Endothelial cell of umbilical vein (primary cell): ENCODE measurements around the gene FAM98A. TPM values are rescaled to one million over a fixed set of nuclear protein-coding genes. Genes with fewer than 3 reads are reported as not detected.

ENCODE experiments used
- Bru-seq: library from RNA; stranded (reverse); fragments of 400-500 nt; gene quantifications from one replicate; lab custom pipeline; 2021; lab: Mats Ljungman, UMichigan
- BruChase-seq, 2 experiments: library from RNA; stranded (reverse); fragments of 400-500 nt; gene quantifications; one replicate each; lab custom pipeline; 2021; lab: Mats Ljungman, UMichigan
- BruUV-seq: library from RNA; stranded (reverse); fragments of 400-500 nt; replicated peaks from 2 replicates; lab custom pipeline; 2021; lab: Mats Ljungman, UMichigan
- CTCF ChIA-PET: fragments of 300-600, 350-600 bp; sonication (Branson Sonifier 250); formaldehyde crosslinking; loops from one replicate; lab custom pipeline; 2021; ENCODE audit warnings: antibody characterized with exemption, inconsistent platforms; lab: Charles Lee
- POLR2A ChIA-PET: fragments of 300-600, 350-600 bp; sonication (Branson Sonifier 250); formaldehyde crosslinking; loops from one replicate; lab custom pipeline; 2021; ENCODE audit warnings: antibody characterized with exemption, inconsistent platforms; lab: Charles Lee
- DNase-seq: peaks from one replicate; pipeline ENCODE4 v3.0.0-alpha.2; 2011; ENCODE audit warnings: low read depth, low spot score
- FAIRE-seq: peaks from 2 replicates; lab custom pipeline; 2011; peaks lifted over from hg19 to GRCh38; lab: Jason Lieb, UNC
- H2AFZ ChIP-seq: 2 replicates; pipeline ENCODE4 v1.6.0; 2012; ENCODE audit warnings: low read depth, low read length, control low read depth, inconsistent platforms
- H3K27ac ChIP-seq: 2 replicates; pipeline ENCODE4 v1.5.1; 2011; ENCODE audit warnings: low read depth, mild to moderate bottlenecking, control low read depth, low read length, moderate library complexity; ENCODE audit not compliant: insufficient read depth
- H3K27me3 ChIP-seq, 2 experiments: 2 replicates each; pipeline versions ENCODE4 v1.6.0 to v1.6.1; 2011; ENCODE audit warnings: low read length in 2 of 2, mixed read lengths in 1 of 2; ENCODE audit not compliant: control insufficient read depth in 2 of 2, insufficient read depth in 2 of 2
- H3K36me3 ChIP-seq, 2 experiments: 2 replicates in 1 of 2; 3 replicates in 1 of 2; pipeline ENCODE4 v1.5.1; 2011; ENCODE audit warnings: low read length in 2 of 2, mild to moderate bottlenecking in 1 of 2, moderate library complexity in 1 of 2; ENCODE audit not compliant: control insufficient read depth in 2 of 2, insufficient read depth in 2 of 2; ENCODE audit errors: extremely low read depth in 1 of 2
- H3K4me1 ChIP-seq: 3 replicates; pipeline ENCODE4 v1.5.1; 2011; ENCODE audit warnings: mild to moderate bottlenecking, low read length; ENCODE audit not compliant: control insufficient read depth, insufficient read depth; ENCODE audit errors: extremely low read depth
- H3K4me2 ChIP-seq: 2 replicates; pipeline ENCODE4 v1.6.1; 2011; ENCODE audit warnings: low read length, control low read depth, mixed read lengths; ENCODE audit not compliant: insufficient read depth
- H3K4me3 ChIP-seq, 3 experiments: fragments of 200-600 bp in 1 of 3; sonication (generic), shearing (Covaris generic) in 1 of 3; replicated peaks in 1 of 3; 2 replicates each; pipeline ENCODE4 v1.5.1; 2011 to 2016; ENCODE audit warnings: control low read depth in 3 of 3, low read length in 3 of 3, mild to moderate bottlenecking in 2 of 3, inconsistent platforms in 1 of 3, low read depth in 1 of 3, moderate library complexity in 1 of 3; ENCODE audit not compliant: insufficient read depth in 1 of 3
- H3K79me2 ChIP-seq: 2 replicates; pipeline ENCODE4 v1.6.0; 2012; ENCODE audit warnings: low read length, inconsistent platforms; ENCODE audit not compliant: control insufficient read depth, insufficient read depth
- H3K9ac ChIP-seq: replicated peaks from 2 replicates; pipeline ENCODE3; 2011; ENCODE audit warnings: low read length, control low read depth; ENCODE audit not compliant: insufficient read depth; ENCODE audit errors: extremely low read depth
- H3K9me1 ChIP-seq: replicated peaks from 3 replicates; pipeline ENCODE4 v1.6.0; 2011; ENCODE audit warnings: mild to moderate bottlenecking, low read length; ENCODE audit not compliant: control insufficient read depth, insufficient read depth; ENCODE audit errors: extremely low read depth
- H3K9me3 ChIP-seq: replicated peaks from 2 replicates; pipeline ENCODE4 v1.5.1; 2012; ENCODE audit warnings: low read length, inconsistent platforms; ENCODE audit not compliant: control insufficient read depth, insufficient read depth
- H4K20me1 ChIP-seq: replicated peaks from 2 replicates; pipeline ENCODE3; 2011; ENCODE audit warnings: mild to moderate bottlenecking, low read length; ENCODE audit not compliant: control insufficient read depth, insufficient read depth; ENCODE audit errors: extremely low read depth
- CTCF ChIP-seq, 2 donors: IDR thresholded peaks; 1 replicate in 1 of 2; 2 replicates in 1 of 2; pipeline ENCODE4 v1.5.1; 2011; ENCODE audit warnings: low read length in 2 of 2, mild to moderate bottlenecking in 2 of 2, moderate library complexity in 2 of 2, control low read depth in 1 of 2, inconsistent platforms in 1 of 2, low read depth in 1 of 2; ENCODE audit not compliant: insufficient read depth in 1 of 2; ENCODE audit errors: extremely low read depth in 1 of 2
- EZH2 ChIP-seq: IDR thresholded peaks from 2 replicates; pipeline ENCODE4 v1.6.1; 2012; ENCODE audit warnings: borderline replicate concordance, low read depth, mild to moderate bottlenecking, moderate library complexity, low read length, inconsistent platforms; ENCODE audit not compliant: severe bottlenecking
- MAX ChIP-seq: IDR thresholded peaks from 2 replicates; pipeline ENCODE4 v1.6.1; 2011; ENCODE audit not compliant: insufficient read depth, insufficient read length
- MYC ChIP-seq: IDR thresholded peaks from one replicate; pipeline ENCODE4 v1.6.1; 2011; ENCODE audit warnings: mild to moderate bottlenecking, low read depth, low read length
- POLR2A ChIP-seq: IDR thresholded peaks from 2 replicates; pipeline ENCODE4 v1.6.1; 2012; ENCODE audit warnings: low read depth, mild to moderate bottlenecking, control low read depth, low read length
- dilution Hi-C: fragments of 300-500 bp; cut with MboI; formaldehyde crosslinking; loops from one replicate; pipeline ENCODE4 v1.15.0; 2019; ENCODE audit warnings: low sequenced_read_pairs; ENCODE audit not compliant: extremely low pct_ligation_motif_present
- intact Hi-C: fragments of 100-400 bp; cut with micrococcal nuclease; formaldehyde crosslinking; loops from one replicate; pipeline ENCODE4 v1.10.0; 2022
- long read RNA-seq: library from polyadenylated mRNA; stranded (forward); transcript quantifications from one replicate; pipeline ENCODE4 v2.0.0, GENCODE V29; 2021
- polyA minus RNA-seq, 3 experiments: library from RNA; depleted of rRNA, polyadenylated mRNA; stranded (reverse); fragments of >200 nt; gene quantifications; 1 replicate in 1 of 3; 2 replicates in 2 of 3; pipeline ENCODE4 v1.2.3, GENCODE V29; 2011
- polyA plus RNA-seq, 4 experiments: library from polyadenylated mRNA; depleted of rRNA in 3 of 4; stranded (reverse) in 3 of 4; unstranded in 1 of 4; fragments of >200 nt; gene quantifications; 2 replicates each; pipeline versions ENCODE4 v1.2.1 to v1.2.3, GENCODE V29; 2011 to 2012; ENCODE audit warnings: missing spikeins in 1 of 4
- total RNA-seq: library from RNA; stranded (reverse); gene quantifications from 2 replicates; pipeline ENCODE4 v1.2.3, GENCODE V29; 2021

The FAM98A gene
- total RNA-seq (85.9 and 97.1 TPM in 2 replicates), polyA plus RNA-seq (34.6 and 52.8 TPM in 2 replicates), polyA minus RNA-seq (58.5 and 159 TPM in 2 replicates), Bru-seq, nascent RNA (percentile 88 among the genes with signal in this experiment), BruChase-seq, experiment 1, labeled RNA remaining after a 6-hour chase (percentile 92 among the genes with signal in this experiment), BruChase-seq, experiment 2, labeled RNA remaining after a 2-hour chase (percentile 88 among the genes with signal in this experiment)
- 93.4 and 171 TPM in 2 replicates for polyA plus RNA-seq (2011; cell fraction: cytosol; rRNA removed)
- polyA plus RNA-seq (2011; cell fraction: nucleus; rRNA removed): 123 and 193 TPM in 2 replicates
- 169 and 252 TPM in 2 replicates for polyA plus RNA-seq (2012)
- polyA minus RNA-seq (2011; cell fraction: cytosol; rRNA and poly(A)+ RNA removed): 16.3 TPM
- polyA minus RNA-seq (2011; cell fraction: nucleus; rRNA and poly(A)+ RNA removed): 46.0 and 52.1 TPM in 2 replicates
- long read RNA-seq, transcript FAM98A-201 (8 exons, 2,816 nt): major isoform, 85 of 101 reads
- long read RNA-seq, partial matches to known transcripts: 14 of 101 reads
- long read RNA-seq, other reads (novel, unspliced or antisense): 1 of 101 reads

DNA sequence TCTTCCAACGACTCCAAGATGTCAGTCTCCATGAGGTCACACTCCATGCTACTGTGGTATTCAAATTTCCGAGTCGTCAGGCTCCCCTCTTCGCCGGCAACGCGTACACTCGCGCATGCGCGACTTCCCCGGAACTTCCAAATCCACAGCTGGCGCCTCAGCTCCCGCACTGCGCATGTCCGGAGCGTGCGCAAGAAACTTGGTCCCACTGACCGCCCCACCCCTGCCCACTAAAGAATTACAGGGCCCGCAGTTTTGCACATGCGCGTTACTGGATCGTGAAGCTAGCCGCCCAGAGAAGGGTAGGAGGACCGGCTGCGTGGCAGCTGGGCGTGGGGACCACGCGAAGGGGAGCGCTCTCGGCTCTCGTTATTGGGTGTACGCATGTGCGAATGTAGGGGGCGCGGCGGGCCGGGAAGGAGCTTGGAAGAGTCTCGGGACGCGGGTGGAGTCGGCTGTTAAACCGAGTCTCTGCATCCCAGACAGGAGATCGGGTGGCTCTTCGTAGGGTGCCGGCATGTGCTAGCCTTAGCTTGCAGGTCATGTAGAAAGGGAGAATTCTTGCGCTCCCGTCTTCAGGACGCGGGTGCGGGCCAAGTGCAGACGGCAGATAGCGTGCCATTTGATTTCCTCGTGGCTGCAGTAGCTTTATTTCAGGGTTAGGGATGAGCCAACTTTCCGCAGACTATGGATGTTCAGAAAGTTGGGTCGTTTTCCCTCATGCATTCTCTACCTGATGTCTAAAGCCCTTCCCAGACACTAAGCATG lies at the start of gene FAM98A:
FAM98A (minus strand) TSS at position 125 of the 768 bp plus-strand sequence; CDS start at position 47, 78 bp downstream.
- peak; percentile 100 for DNase-seq
- H3K9ac ChIP-seq: peak within 1 kb of the TSS; percentile 64
- CTCF ChIA-PET: interaction anchor here (0.8 to 2.8 kb wide), 11 partner anchors 11 to 1812 kb away, joined by 3 to 12 read pairs (median 4); no protein-coding TSS in a partner anchor
- TF ChIP-seq MAX: peak; percentile 37
- peak; percentile 24 for TF ChIP-seq MYC
- TF ChIP-seq POLR2A: peak; percentile 58
- TF ChIP-seq CTCF (IDR thresholded peaks at IDR 0.05; ENCODE audit: extremely low read depth in 1 of 2, insufficient read depth in 1 of 2, low read depth in 1 of 2, low read length in 2 of 2): peak in 1 of 2 donors; percentile 6
- no peak for TF ChIP-seq EZH2
- BruUV-seq: TSS peak; percentile 62
- peak within 1 kb of the TSS; percentile 84 for H2AFZ ChIP-seq
- H3K27ac ChIP-seq: peak within 1 kb of the TSS; percentile 67
- no peaks in the 10 kb centered on the region for H3K9me3 ChIP-seq
- peaks cover 0 to 4% of the 10 kb centered on the region in 2 experiments for H3K27me3 ChIP-seq
- H3K79me2 ChIP-seq: peaks cover 29% of the 10 kb centered on the region
- intact Hi-C loops (no loop called here), dilution Hi-C loops (no loop called here)
- POLR2A ChIA-PET: no interaction called here
- H4K20me1 ChIP-seq: no peaks in the 10 kb centered on the region
- FAIRE-seq: peak; percentile 96
- no peaks in the 10 kb centered on the region for H3K9me1 ChIP-seq
- peaks cover 19% of the 10 kb centered on the region for H3K4me1 ChIP-seq
- H3K4me3 ChIP-seq: peak within 1 kb of the TSS; percentile 71 to 81 (median 75)
- H3K36me3 ChIP-seq: peaks cover 2 to 3% of the 10 kb centered on the region in 2 experiments
- peak within 1 kb of the TSS; percentile 89 for H3K4me2 ChIP-seq
